ENCODE data around the gene HAUS8.
A peak's percentile ranks its signal among the peaks of the same experiment; 100 is the strongest.
"Not testable (repeated sequence)": the region's sequence is repeated elsewhere in the genome, so short reads cannot be mapped to it uniquely, and the experiment has no call there.

HAUS8 gene

GRCh38 chr19:17035842-17036424, 39.3 kb downstream of the HAUS8 start:
- no peak for DNase-seq (ENCODE audit: low read depth)

GRCh38 chr19:17031741-17032140, 43.5 kb downstream of the HAUS8 start:
- no peak for DNase-seq (ENCODE audit: low read depth)

- DNase-seq (ENCODE audit: low read depth), result no peak
Observed at GRCh38 chr19:17027535-17027975, 47.7 kb downstream of the HAUS8 start.

- DNase-seq (ENCODE audit: low read depth), result no peak
Observed at GRCh38 chr19:17026706-17027534, 48.3 kb downstream of the HAUS8 start, which contains the start of gene CPAMD8. TSS of gene CPAMD8 (minus strand) at chr19:17026810. CDS start at chr19:17026642, 168 bp downstream.

- DNase-seq (ENCODE audit: low read depth), result no peak
Observed at GRCh38 chr19:17025991-17026658, 49.1 kb downstream of the HAUS8 start.

GRCh38 chr19:17025361-17025760, 49.9 kb downstream of the HAUS8 start:
- DNase-seq (ENCODE audit: low read depth), result no peak

GRCh38 chr19:17024941-17025340, 50.3 kb downstream of the HAUS8 start:
- not testable (repeated sequence) for DNase-seq (ENCODE audit: low read depth)

- no peak for DNase-seq (ENCODE audit: low read depth)
Observed at GRCh38 chr19:17023805-17024204, 51.4 kb downstream of the HAUS8 start.

- no peak for DNase-seq (ENCODE audit: low read depth)
Observed at GRCh38 chr19:17022738-17023137, 52.5 kb downstream of the HAUS8 start.

GRCh38 chr19:17021793-17022590, 53.3 kb downstream of the HAUS8 start:
- no peak for DNase-seq (ENCODE audit: low read depth)

GRCh38 chr19:17021328-17021727, 53.9 kb downstream of the HAUS8 start:
- DNase-seq (ENCODE audit: low read depth), result no peak

- no peak for DNase-seq (ENCODE audit: low read depth)
Observed at GRCh38 chr19:17020823-17021222, 54.4 kb downstream of the HAUS8 start.

GRCh38 chr19:17020385-17020784, 54.9 kb downstream of the HAUS8 start:
- DNase-seq (ENCODE audit: low read depth), result no peak

GRCh38 chr19:17014212-17014861, 60.9 kb downstream of the HAUS8 start:
- not testable (repeated sequence) for DNase-seq (ENCODE audit: low read depth)

- DNase-seq (ENCODE audit: low read depth), result no peak
Observed at GRCh38 chr19:17011485-17011884, 63.8 kb downstream of the HAUS8 start.

GRCh38 chr19:17006579-17006978, 68.7 kb downstream of the HAUS8 start:
- DNase-seq (ENCODE audit: low read depth), result no peak

- no peak for DNase-seq (ENCODE audit: low read depth)
Observed at GRCh38 chr19:17005000-17005399, 70.3 kb downstream of the HAUS8 start.

GRCh38 chr19:17004386-17004785, 70.9 kb downstream of the HAUS8 start:
- no peak for DNase-seq (ENCODE audit: low read depth)

GRCh38 chr19:17002455-17002854, 72.8 kb downstream of the HAUS8 start:
- no peak for DNase-seq (ENCODE audit: low read depth)

GRCh38 chr19:17001603-17002183, 73.6 kb downstream of the HAUS8 start:
- DNase-seq (ENCODE audit: low read depth), result peak; percentile 37
